ENCODE data around the gene ZNF627. TPM values are rescaled to one million over a fixed set of nuclear protein-coding genes. Genes with fewer than 3 reads are reported as not detected.

Gene ZNF627
- polyA plus RNA-seq, 1 experiment = 5.8 TPM

DNA sequence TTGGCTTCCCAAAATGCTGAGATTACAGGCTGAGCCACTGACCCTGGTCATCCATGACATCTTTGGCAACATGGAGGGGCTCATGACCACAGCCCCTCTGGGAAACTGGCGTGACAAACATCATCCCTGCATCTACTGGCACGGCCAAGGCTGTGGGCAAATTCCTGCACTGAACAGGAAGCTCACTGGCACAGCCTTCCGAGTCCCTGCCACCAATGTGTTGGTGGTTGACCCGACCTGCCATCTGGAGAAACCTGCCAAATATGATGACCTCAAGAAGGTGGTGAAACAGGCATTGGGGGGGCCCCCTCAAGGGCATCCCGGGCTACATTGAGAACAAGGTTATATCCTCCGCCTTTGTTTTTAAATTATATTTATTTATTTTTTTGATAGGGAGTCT lies 11.0 kb upstream of the ZNF627 start:
- CTCF ChIA-PET = interaction anchor here (0.6 to 3.0 kb wide), 9 partner anchors 10 to 100 kb away, joined by 3 to 9 read pairs (median 3); partner anchors contain the start of gene ELOF1
- H3K27me3 ChIP-seq (ENCODE audit: control insufficient read depth, insufficient read depth, low read length) = no peaks in the 10 kb centered on the region
- TF ChIP-seq, protein P1, sequence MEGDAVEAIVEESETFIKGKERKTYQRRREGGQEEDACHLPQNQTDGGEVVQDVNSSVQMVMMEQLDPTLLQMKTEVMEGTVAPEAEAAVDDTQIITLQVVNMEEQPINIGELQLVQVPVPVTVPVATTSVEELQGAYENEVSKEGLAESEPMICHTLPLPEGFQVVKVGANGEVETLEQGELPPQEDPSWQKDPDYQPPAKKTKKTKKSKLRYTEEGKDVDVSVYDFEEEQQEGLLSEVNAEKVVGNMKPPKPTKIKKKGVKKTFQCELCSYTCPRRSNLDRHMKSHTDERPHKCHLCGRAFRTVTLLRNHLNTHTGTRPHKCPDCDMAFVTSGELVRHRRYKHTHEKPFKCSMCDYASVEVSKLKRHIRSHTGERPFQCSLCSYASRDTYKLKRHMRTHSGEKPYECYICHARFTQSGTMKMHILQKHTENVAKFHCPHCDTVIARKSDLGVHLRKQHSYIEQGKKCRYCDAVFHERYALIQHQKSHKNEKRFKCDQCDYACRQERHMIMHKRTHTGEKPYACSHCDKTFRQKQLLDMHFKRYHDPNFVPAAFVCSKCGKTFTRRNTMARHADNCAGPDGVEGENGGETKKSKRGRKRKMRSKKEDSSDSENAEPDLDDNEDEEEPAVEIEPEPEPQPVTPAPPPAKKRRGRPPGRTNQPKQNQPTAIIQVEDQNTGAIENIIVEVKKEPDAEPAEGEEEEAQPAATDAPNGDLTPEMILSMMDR (IDR thresholded peaks at IDR 0.05; ENCODE audit: insufficient read depth, low read depth, low read length) = no peak
- POLR2A ChIA-PET = no interaction called here
- H3K4me3 ChIP-seq (ENCODE audit: low read depth, low read length) = no peak overlapping the region
- DNase-seq (ENCODE audit: low read depth) = no peak
- no peaks in the 10 kb centered on the region for H3K36me3 ChIP-seq (ENCODE audit: control insufficient read depth, insufficient read depth, low read length)

DNA sequence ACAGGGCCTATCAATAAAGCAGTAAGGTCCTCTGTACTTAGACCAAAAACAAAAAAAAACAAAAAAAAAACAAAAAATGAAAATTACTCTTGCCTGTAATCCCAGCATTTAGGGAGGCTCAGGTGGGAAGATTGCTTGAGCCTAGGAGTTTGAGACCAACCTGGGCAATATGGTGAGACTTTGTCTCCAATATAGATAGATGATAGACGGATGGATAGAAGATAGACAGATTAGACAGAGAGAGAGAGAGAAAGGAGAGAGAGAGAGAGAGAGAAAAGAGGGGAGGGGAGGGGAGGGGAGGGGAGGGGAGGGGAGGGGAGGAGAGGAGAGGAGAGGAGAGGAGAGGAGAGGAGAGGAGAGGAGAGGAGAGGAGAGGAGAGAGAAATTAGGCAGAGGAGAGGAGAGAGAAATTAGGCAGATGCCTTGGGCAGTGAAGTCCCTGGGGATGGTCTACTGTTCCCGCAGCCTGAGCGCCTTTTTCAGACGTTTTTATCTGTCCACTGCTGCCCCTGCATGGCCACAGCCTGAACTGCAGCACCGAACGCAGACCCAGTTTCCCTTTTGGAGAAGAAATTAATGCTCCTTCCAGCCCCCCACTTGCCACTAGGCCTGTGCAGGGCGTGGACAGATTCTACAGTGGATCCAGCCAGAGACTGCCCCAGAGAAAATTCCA lies 9.8 kb upstream of the ZNF627 start:
- Histone ChIP-seq H3K36me3 (ENCODE audit: control insufficient read depth, insufficient read depth, low read length) (no peaks in the 10 kb centered on the region), H3K27me3 (ENCODE audit: control insufficient read depth, insufficient read depth, low read length) (no peaks in the 10 kb centered on the region), H3K4me3 (ENCODE audit: low read depth, low read length) (no peak overlapping the region)
- DNase-seq (ENCODE audit: low read depth) = no peak
- TF ChIP-seq, protein P1 (IDR thresholded peaks at IDR 0.05; ENCODE audit: insufficient read depth, low read depth, low read length) = peak; percentile 90
- ChIA-PET POLR2A (no interaction called here), CTCF (interaction anchor here (0.6 to 1.7 kb wide), 13 partner anchors 8 to 105 kb away, joined by 3 to 8 read pairs (median 5); partner anchors contain the start of gene ZNF627)

DNA sequence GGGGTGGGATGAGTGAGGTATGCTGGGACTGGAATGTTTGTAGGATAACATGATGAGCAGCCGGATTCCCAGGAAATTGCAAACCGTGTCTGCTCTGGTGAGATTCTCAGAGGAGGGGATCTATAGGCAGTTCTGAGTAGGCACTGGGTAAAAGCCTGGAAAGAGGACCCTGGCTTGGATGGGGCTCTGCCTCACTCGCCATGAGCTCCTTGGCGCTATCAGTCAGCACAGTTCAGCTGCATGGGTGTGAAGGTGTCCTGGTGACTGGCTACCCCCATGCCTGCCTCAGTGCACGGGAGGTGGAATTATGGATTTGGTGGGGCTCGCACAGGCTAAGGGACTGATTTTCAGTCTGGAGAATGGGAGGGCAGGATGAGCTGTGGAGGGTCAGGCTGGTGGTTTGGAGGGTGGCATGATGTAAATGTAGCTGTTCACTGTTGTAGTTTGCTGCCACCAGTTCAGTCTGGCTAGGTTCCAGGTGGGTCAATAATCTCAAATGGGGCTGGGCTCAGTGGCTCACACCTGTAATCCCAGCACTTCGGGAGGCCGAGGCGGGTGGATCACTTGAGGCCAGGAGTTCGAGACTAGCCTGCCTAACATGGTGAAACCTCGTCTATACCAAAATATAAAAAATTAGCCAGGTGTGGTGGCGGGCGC lies 9.2 kb upstream of the ZNF627 start:
- Histone ChIP-seq H3K36me3 (ENCODE audit: control insufficient read depth, insufficient read depth, low read length) (no peaks in the 10 kb centered on the region), H3K4me3 (ENCODE audit: low read depth, low read length) (no peak overlapping the region), H3K27me3 (ENCODE audit: control insufficient read depth, insufficient read depth, low read length) (no peaks in the 10 kb centered on the region)
- ChIA-PET CTCF (interaction anchor here (0.6 to 1.7 kb wide), 11 partner anchors 9 to 105 kb away, joined by 3 to 8 read pairs (median 5); partner anchors contain the start of genes ACP5 and ZNF627), POLR2A (no interaction called here)
- TF ChIP-seq, protein P1 (IDR thresholded peaks at IDR 0.05; ENCODE audit: insufficient read depth, low read depth, low read length) = no peak
- DNase-seq (ENCODE audit: low read depth) = no peak

DNA sequence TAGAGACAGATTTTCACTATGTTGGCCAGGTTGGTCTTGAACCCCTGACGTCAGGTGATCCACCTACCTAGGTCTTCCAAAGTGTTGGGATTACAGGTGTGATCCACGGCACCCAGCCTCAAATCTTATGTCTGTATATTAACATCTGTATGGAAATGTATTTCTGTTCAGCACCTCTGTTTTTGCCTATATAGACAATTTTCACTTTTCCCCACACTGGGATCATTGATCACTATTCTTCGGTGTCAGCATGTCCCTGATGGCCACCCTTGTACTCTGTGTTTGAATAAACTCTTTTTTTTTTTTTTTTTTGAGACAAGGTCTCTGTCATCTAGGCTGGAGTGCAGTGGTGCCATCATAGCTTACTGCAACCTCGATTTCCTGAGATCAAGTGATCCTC lies 3.2 kb upstream of the ZNF627 start:
- H3K36me3 ChIP-seq (ENCODE audit: control insufficient read depth, insufficient read depth, low read length) = no peaks in the 10 kb centered on the region
- ChIA-PET CTCF (interaction anchor here (0.7 kb wide), 1 partner anchor 36 kb away, joined by 3 read pairs; the partner anchor contains the start of gene ELOF1), POLR2A (interaction anchor here (0.7 kb wide), 1 partner anchor 218 kb away, joined by 12 read pairs; no protein-coding TSS in a partner anchor)
- no peak overlapping the region for H3K4me3 ChIP-seq (ENCODE audit: low read depth, low read length)
- no peaks in the 10 kb centered on the region for H3K27me3 ChIP-seq (ENCODE audit: control insufficient read depth, insufficient read depth, low read length)
- TF ChIP-seq, protein P1 (IDR thresholded peaks at IDR 0.05; ENCODE audit: insufficient read depth, low read depth, low read length) = no peak
- DNase-seq (ENCODE audit: low read depth) = no peak

DNA sequence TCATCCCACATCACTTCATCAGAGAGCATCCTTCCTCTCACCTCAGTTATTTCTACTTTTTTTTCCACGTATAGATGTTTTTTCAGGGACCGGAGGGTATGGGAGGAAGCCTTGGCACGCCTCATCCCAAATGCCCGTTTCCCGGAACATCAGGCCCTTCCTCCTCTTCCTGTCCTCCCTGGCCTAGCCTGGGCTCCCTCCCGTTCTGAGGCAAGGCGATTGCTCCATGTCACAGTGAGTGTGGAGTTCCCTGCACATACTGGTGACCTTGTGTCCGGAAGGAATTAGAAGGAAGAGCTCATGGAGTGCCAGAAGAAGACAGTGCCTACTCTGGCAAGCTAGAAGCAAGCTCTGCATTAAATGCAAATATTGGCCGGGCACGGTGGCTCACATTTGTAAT lies 1.1 kb upstream of the ZNF627 start:
- TF ChIP-seq, protein P1 (IDR thresholded peaks at IDR 0.05; ENCODE audit: insufficient read depth, low read depth, low read length) = no peak
- CTCF ChIA-PET = interaction anchor here (1.0 kb wide), 1 partner anchor 13 kb away, joined by 4 read pairs; no protein-coding TSS in a partner anchor
- no peak for DNase-seq (ENCODE audit: low read depth)
- peaks cover 1% of the 10 kb centered on the region; the same call in 1 of the 2 replicates for H3K36me3 ChIP-seq (ENCODE audit: control insufficient read depth, insufficient read depth, low read length)
- H3K4me3 ChIP-seq (ENCODE audit: low read depth, low read length) = no peak overlapping the region
- POLR2A ChIA-PET = no interaction called here
- H3K27me3 ChIP-seq (ENCODE audit: control insufficient read depth, insufficient read depth, low read length) = no peaks in the 10 kb centered on the region

Measured in BJ (cell line).